DND-41 (cell line): Measurements from ENCODE around the gene CUL5.
A peak's percentile ranks its signal among the peaks of the same experiment; 100 is the strongest.
"Not testable (repeated sequence)": the region's sequence is repeated elsewhere in the genome, so short reads cannot be mapped to it uniquely, and the experiment has no call there.

Experiments
- ATAC-seq: fragments of 200-7000 bp; cut with Tn5 transposase; 3 replicates; pipeline ENCODE4 v1.9.1; 2021; ENCODE audit warnings: low read depth; ENCODE audit not compliant: insufficient read depth
- DNase-seq: peaks from one replicate; pipeline ENCODE4 v3.0.0-alpha.2; 2020
- H2AFZ ChIP-seq: 2 replicates; pipeline ENCODE4 v1.6.0; 2012; ENCODE audit warnings: low read depth, low read length
- H3K27ac ChIP-seq: 2 replicates; pipeline ENCODE4 v1.5.1; 2012; ENCODE audit warnings: low read length, inconsistent platforms
- H3K27me3 ChIP-seq: fragments of 200-600 bp; sonication (generic); 2 replicates; pipeline ENCODE4 v1.6.0; 2012; ENCODE audit warnings: low read length, mild to moderate bottlenecking, inconsistent platforms; ENCODE audit not compliant: insufficient read depth, poor library complexity
- H3K36me3 ChIP-seq: 2 replicates; pipeline ENCODE4 v1.5.1; 2012; ENCODE audit warnings: low read length, inconsistent platforms; ENCODE audit not compliant: insufficient read depth
- H3K4me1 ChIP-seq: 2 replicates; pipeline ENCODE4 v1.5.1; 2012; ENCODE audit warnings: mild to moderate bottlenecking, low read length; ENCODE audit not compliant: insufficient read depth
- H3K4me2 ChIP-seq: 2 replicates; pipeline ENCODE4 v1.6.0; 2012; ENCODE audit warnings: mild to moderate bottlenecking, moderate library complexity, low read length, inconsistent platforms; ENCODE audit not compliant: insufficient read depth
- H3K4me3 ChIP-seq, 2 experiments: fragments of 200-600 bp in 1 of 2; shearing (Covaris generic) in 1 of 2; 2 replicates each; pipeline ENCODE4 v1.5.1; 2012 to 2016; ENCODE audit warnings: inconsistent platforms in 2 of 2, low read length in 2 of 2, mild to moderate bottlenecking in 2 of 2, low read depth in 1 of 2, moderate library complexity in 1 of 2
- H3K79me2 ChIP-seq: 2 replicates; pipeline ENCODE4 v1.6.0; 2012; ENCODE audit warnings: low read length, inconsistent platforms; ENCODE audit not compliant: insufficient read depth
- H3K9ac ChIP-seq: 2 replicates; pipeline ENCODE4 v1.6.0; 2012; ENCODE audit warnings: low read depth, mild to moderate bottlenecking, inconsistent platforms, low read length, moderate library complexity
- H3K9me3 ChIP-seq: 2 replicates; pipeline ENCODE4 v1.5.1; 2012; ENCODE audit warnings: low read length, moderate library complexity, mild to moderate bottlenecking, inconsistent platforms; ENCODE audit not compliant: insufficient read depth, severe bottlenecking
- H4K20me1 ChIP-seq: 2 replicates; pipeline ENCODE4 v1.6.0; 2012; ENCODE audit warnings: low read length; ENCODE audit not compliant: insufficient read depth
- CTCF ChIP-seq: IDR thresholded peaks from 2 replicates; pipeline ENCODE4 v1.5.1; 2012; ENCODE audit warnings: borderline replicate concordance, low read length, moderate library complexity, mild to moderate bottlenecking; ENCODE audit not compliant: poor library complexity, severe bottlenecking; ENCODE audit errors: extremely low read depth
- EZH2 ChIP-seq: IDR thresholded peaks from 3 replicates; pipeline ENCODE4 v1.6.1; 2012; ENCODE audit warnings: borderline replicate concordance, low read depth, mild to moderate bottlenecking, moderate library complexity, low read length, inconsistent platforms; ENCODE audit not compliant: severe bottlenecking

Gene CUL5

GRCh38 chr11:108027057-108027456 lies 18.4 kb downstream of the CUL5 start:
- Histone ChIP-seq H3K4me2 (no peak overlapping the region), H4K20me1 (peaks cover 64% of the 10 kb centered on the region), H3K4me3 (no peak overlapping the region), H3K9me3 (no peaks in the 10 kb centered on the region), H3K27me3 (no peaks in the 10 kb centered on the region), H3K9ac (no peak overlapping the region), H3K36me3 (peaks cover 7% of the 10 kb centered on the region; the same call in 1 of the 2 replicates), H2AFZ (no peak overlapping the region), H3K4me1 (no peaks in the 10 kb centered on the region), H3K79me2 (peaks cover 100% of the 10 kb centered on the region), H3K27ac (no peak overlapping the region)
- TF ChIP-seq CTCF (peak; percentile 23), EZH2 (no peak)
- no peak for DNase-seq
- ATAC-seq = 0 out of 3 replicates have a peak, but pooled peaks have one; percentile 24

GRCh38 chr11:108028822-108029441 lies 20.2 kb downstream of the CUL5 start:
- ATAC-seq, H3K27me3 ChIP-seq, H3K27ac ChIP-seq, H3K4me1 ChIP-seq, H3K4me2 ChIP-seq, H3K9me3 ChIP-seq, H3K4me3 ChIP-seq, DNase-seq, H3K9ac ChIP-seq, H2AFZ ChIP-seq: not testable (repeated sequence)
- H4K20me1 ChIP-seq = peaks cover 65% of the 10 kb centered on the region
- peaks cover 13% of the 10 kb centered on the region; the same call in 1 of the 2 replicates for H3K36me3 ChIP-seq
- H3K79me2 ChIP-seq = peaks cover 99% of the 10 kb centered on the region

- ATAC-seq, H3K27me3 ChIP-seq, H3K4me3 ChIP-seq, DNase-seq, H3K9ac ChIP-seq, H3K4me2 ChIP-seq, H2AFZ ChIP-seq, H3K27ac ChIP-seq, H3K9me3 ChIP-seq, H3K4me1 ChIP-seq: not testable (repeated sequence)
- peaks cover 39% of the 10 kb centered on the region for H3K36me3 ChIP-seq
- peaks cover 45% of the 10 kb centered on the region; the same call in 1 of the 2 replicates for H4K20me1 ChIP-seq
- peaks cover 78% of the 10 kb centered on the region for H3K79me2 ChIP-seq
Measured at GRCh38 chr11:108031604-108032003, 22.9 kb downstream of the CUL5 start.

GRCh38 chr11:108032800-108033199 lies 24.1 kb downstream of the CUL5 start:
- TF ChIP-seq EZH2 (no peak), CTCF (no peak)
- Histone ChIP-seq H3K4me2 (no peak overlapping the region), H3K9me3 (no peaks in the 10 kb centered on the region), H3K4me1 (no peaks in the 10 kb centered on the region), H3K9ac (no peak overlapping the region), H3K79me2 (peaks cover 78% of the 10 kb centered on the region), H3K36me3 (peaks cover 51% of the 10 kb centered on the region), H3K27ac (no peak overlapping the region), H3K4me3 (no peak overlapping the region), H4K20me1 (peaks cover 43% of the 10 kb centered on the region; the same call in 1 of the 2 replicates), H2AFZ (no peak overlapping the region), H3K27me3 (no peaks in the 10 kb centered on the region)
- no peak for DNase-seq
- no peak for ATAC-seq
